Nephron progenitor cell (in vitro differentiated cells): ENCODE measurements around the gene CFAP54.
A peak's percentile ranks its signal among the peaks of the same experiment; 100 is the strongest.

Experiments
- DNase-seq: peaks from one replicate; pipeline ENCODE4 v3.0.0; 2021
- H3K27ac Mint-ChIP-seq: 2 replicates; pipeline ENCODE4 v1.8.0; 2021; ENCODE audit warnings: mild to moderate bottlenecking, moderate library complexity, mixed read lengths
- H3K27me3 Mint-ChIP-seq: 2 replicates; pipeline ENCODE4 v1.8.0; 2021; ENCODE audit warnings: mild to moderate bottlenecking, low read depth, mixed read lengths; ENCODE audit not compliant: poor library complexity
- H3K36me3 Mint-ChIP-seq: 2 replicates; pipeline ENCODE4 v1.8.0; 2021; ENCODE audit warnings: low read depth, mixed read lengths
- H3K4me1 Mint-ChIP-seq: 2 replicates; pipeline ENCODE4 v1.8.0; 2021; ENCODE audit warnings: mixed read lengths
- H3K4me3 Mint-ChIP-seq: 2 replicates; pipeline ENCODE4 v1.8.0; 2021; ENCODE audit warnings: mild to moderate bottlenecking, moderate library complexity, mixed read lengths
- H3K9me3 Mint-ChIP-seq: 2 replicates; pipeline ENCODE4 v1.8.0; 2021; ENCODE audit warnings: mild to moderate bottlenecking, moderate library complexity, mixed read lengths
- TF ChIP-seq, protein P1 (sequence below): fragments of 200-600 bp; sonication (generic); IDR thresholded peaks from 2 replicates; pipeline ENCODE4 v1.5.0; 2021; ENCODE audit warnings: antibody characterized with exemption

CFAP54 gene, protein sequence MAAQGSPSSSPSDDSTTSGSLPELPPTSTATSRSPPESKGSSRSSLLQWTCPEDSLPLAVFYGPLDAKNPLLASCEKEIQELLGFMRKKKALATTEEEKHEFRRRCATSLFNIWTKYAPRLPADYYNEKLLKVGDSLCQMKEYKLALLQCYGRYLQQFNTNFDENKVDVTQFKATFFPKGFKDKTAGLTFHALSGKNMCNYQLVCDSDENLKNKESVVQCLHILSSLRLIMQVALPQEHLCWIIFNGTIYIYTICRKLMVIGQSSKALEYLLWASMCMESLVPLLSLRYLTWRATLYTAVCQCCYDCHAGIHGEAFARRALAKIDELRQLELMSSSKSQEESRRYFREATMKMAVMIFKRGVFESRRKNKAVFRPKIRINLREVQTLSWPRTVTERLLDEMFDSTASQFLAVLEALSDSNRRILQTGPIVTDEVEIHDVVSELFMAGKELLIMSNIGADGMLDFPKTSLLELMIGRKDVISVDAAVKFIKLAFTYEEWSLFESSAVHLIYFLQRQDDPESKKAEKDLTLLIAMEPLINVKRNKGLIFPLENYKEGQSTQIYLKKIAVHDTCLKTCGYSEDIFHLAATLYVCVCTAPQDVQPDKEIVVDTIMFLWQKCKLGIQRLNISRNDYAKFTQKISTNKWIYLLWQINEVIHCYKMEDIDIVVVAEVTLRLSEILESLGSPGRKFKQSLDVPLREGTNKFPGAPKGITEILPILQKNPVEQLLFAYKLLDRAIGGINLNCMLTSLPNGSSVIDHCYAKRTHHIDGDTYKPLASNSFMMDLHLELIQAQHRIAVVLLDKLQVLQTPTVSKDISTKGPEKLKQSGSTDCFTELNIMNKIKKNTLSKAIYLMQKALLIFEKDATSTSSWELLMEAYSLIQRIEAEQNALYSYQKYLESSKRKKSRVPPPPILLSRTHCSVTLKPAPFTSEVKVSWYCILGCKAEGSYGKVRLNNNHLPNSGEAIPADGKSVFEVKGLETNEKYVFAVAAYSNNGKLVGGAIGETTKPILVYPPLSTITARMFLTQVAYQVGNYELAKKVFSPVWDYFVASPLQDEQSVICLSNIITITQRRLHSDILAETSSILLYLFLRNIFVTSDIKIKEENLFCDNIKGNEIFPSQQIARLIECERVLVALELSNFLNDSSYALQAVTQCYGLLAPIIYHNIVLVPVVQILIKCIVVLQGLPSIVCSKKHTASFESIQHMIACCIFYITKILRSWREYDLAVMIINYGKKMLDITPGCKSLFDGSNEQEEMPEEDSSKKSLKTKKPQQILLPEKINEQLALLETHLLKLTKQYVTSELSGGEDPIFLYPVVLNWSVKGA (N-terminal part only)

DNA sequence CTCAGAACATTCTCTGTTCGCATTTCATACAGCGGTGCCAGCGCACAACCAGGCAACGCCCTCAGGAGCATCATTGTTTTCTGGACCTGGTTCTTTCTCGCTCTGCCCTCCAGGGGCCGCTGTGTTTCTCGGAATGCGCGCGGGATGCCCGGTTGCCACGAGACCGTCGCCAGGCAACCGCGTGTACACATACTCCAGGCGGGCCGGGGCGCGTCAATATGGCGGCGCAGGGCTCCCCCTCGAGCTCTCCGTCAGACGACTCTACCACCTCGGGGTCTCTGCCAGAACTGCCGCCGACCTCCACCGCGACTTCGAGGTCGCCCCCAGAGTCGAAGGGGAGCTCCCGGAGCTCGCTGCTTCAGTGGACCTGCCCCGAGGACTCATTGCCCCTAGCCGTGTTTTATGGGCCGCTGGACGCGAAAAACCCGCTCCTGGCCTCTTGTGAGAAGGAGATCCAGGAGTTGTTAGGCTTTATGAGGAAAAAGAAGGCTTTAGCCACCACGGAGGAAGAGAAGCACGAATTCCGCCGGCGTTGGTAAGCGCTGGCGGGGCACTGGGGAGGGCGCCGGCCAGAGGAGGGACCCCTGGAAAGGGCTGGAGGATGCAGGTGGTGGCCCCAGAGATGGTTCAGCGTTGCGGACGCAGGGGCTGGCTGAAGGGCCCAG, at the start of gene CFAP54:
Gene CFAP54 (plus strand): TSS at position 186 of the 665 bp plus-strand sequence. CDS start 33 bp downstream, at position 219.
- H3K9me3 Mint-ChIP-seq = no peaks in the 10 kb centered on the region
- no peaks in the 10 kb centered on the region for H3K36me3 Mint-ChIP-seq
- peak within 1 kb of the TSS; percentile 98 for H3K4me3 Mint-ChIP-seq
- peak within 1 kb of the TSS; percentile 94 for H3K27ac Mint-ChIP-seq
- peaks cover 20% of the 10 kb centered on the region for H3K4me1 Mint-ChIP-seq
- peak; percentile 96 for DNase-seq
- TF ChIP-seq, protein P1, sequence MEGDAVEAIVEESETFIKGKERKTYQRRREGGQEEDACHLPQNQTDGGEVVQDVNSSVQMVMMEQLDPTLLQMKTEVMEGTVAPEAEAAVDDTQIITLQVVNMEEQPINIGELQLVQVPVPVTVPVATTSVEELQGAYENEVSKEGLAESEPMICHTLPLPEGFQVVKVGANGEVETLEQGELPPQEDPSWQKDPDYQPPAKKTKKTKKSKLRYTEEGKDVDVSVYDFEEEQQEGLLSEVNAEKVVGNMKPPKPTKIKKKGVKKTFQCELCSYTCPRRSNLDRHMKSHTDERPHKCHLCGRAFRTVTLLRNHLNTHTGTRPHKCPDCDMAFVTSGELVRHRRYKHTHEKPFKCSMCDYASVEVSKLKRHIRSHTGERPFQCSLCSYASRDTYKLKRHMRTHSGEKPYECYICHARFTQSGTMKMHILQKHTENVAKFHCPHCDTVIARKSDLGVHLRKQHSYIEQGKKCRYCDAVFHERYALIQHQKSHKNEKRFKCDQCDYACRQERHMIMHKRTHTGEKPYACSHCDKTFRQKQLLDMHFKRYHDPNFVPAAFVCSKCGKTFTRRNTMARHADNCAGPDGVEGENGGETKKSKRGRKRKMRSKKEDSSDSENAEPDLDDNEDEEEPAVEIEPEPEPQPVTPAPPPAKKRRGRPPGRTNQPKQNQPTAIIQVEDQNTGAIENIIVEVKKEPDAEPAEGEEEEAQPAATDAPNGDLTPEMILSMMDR = peak; percentile 85
- peaks cover 20% of the 10 kb centered on the region for H3K27me3 Mint-ChIP-seq

DNA sequence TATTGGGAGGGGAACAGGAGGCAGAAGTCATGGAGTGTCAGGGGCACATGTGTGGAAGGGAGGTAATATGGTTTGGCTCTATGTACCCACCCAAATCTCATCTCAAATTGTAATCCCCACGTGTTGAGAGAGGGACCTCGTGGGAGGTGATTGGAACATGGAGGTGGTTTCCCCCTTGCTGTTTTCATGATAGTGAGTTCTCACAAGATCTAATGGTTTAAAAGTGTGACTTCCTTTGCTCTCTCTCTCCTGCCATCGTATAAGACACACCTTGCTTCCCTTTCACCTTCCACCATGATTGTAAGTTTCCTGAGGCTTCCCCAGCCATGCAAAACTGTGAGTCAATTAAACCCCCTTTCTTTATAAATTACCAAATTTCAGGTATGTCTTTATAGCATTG, 47.6 kb upstream of the CFAP54 start:
- Mint-ChIP-seq H3K36me3 (no peaks in the 10 kb centered on the region), H3K27me3 (peaks cover 7% of the 10 kb centered on the region), H3K9me3 (peaks cover 4% of the 10 kb centered on the region), H3K4me3 (no peak overlapping the region), H3K4me1 (peaks cover 4% of the 10 kb centered on the region), H3K27ac (no peak overlapping the region)
- DNase-seq = no peak
- TF ChIP-seq, protein P1 = no peak

DNA sequence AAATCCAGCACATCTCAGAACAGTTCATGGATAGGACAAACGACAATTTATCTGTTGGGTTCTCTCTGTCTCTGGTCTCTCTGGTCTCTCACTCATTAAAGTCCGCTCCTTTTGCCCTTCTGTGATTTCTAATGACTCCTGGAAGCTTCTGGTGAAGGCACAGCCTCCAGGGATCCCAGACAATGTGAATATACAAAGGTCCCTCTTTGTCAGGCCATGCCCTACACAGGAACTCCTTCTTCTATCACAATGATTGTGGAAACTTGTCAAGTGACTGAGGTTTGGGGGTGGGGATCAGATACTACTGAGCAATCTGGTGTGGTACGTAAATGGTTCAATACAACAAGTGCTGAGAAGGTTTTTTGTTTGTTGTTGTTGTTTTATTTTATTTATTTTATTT, 46.5 kb upstream of the CFAP54 start:
- Mint-ChIP-seq H3K4me3 (no peak overlapping the region), H3K27ac (no peak overlapping the region), H3K9me3 (peaks cover 4% of the 10 kb centered on the region), H3K4me1 (peaks cover 4% of the 10 kb centered on the region), H3K36me3 (no peaks in the 10 kb centered on the region), H3K27me3 (peaks cover 7% of the 10 kb centered on the region)
- TF ChIP-seq, protein P1 = no peak
- no peak for DNase-seq

DNA sequence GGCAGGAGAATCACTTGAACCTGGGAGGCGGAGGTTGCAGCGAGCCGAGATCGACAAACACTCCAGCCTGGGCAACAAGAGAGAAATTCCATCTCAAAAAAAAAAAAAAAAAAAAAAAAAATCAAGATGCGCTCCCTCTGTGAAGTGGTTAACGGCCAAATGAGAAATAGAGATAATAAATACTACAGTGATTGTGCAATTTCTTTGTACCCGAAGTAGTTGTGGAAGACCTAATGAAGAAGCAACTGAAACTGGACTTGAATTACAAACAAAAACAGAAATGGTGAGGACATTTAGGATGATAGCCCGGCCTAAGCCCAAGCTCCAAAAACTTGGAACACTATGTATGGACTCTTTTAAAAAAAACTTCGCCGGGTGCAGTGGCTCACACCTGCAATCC, 45.0 kb upstream of the CFAP54 start:
- H3K36me3 Mint-ChIP-seq = no peaks in the 10 kb centered on the region
- DNase-seq = no peak
- TF ChIP-seq, protein P1 = no peak
- no peak overlapping the region for H3K4me3 Mint-ChIP-seq
- H3K9me3 Mint-ChIP-seq = peaks cover 4% of the 10 kb centered on the region
- no peaks in the 10 kb centered on the region for H3K4me1 Mint-ChIP-seq
- H3K27ac Mint-ChIP-seq = no peak overlapping the region
- peaks cover 7% of the 10 kb centered on the region for H3K27me3 Mint-ChIP-seq
